K562 (cell line): Measurements from ENCODE around the gene BCL2L15. TPM values are rescaled to one million over a fixed set of nuclear protein-coding genes. Genes with fewer than 3 reads are reported as not detected.

Experiments
- BCOR ChIP-seq: fragments of 450-650 bp; IDR thresholded peaks from 2 replicates; pipeline ENCODE4 v1.6.1; 2016
- CEBPG ChIP-seq, 3 experiments: fragments of 200-800 bp in 1 of 3; sonication (Bioruptor generic) in 1 of 3; sonication (generic) in 1 of 3; formaldehyde crosslinking in 1 of 3; IDR thresholded peaks in 2 of 3; conservative IDR thresholded peaks in 1 of 3; 2 replicates each; pipeline versions ENCODE4 v1.6.1 to v1.8.0; 2016 to 2022; ENCODE audit warnings: missing compliant biosample characterization in 2 of 3, missing genetic modification characterization in 2 of 3, mild to moderate bottlenecking in 1 of 3, missing genetic modification reagents in 1 of 3
- CREB1 ChIP-seq, 2 experiments: sonication (generic) in 1 of 2; formaldehyde crosslinking in 1 of 2; IDR thresholded peaks; 2 replicates each; pipeline versions ENCODE4 v1.6.1 to v1.8.0; 2012 to 2022; ENCODE audit warnings: inconsistent platforms in 1 of 2, mild to moderate bottlenecking in 1 of 2, missing genetic modification reagents in 1 of 2, moderate library complexity in 1 of 2
- E2F3 ChIP-seq: fragments of 250-450 bp; sonication (Bioruptor Pico); IDR thresholded peaks from 2 replicates; pipeline ENCODE4 v1.4.0; 2020; ENCODE audit warnings: mild to moderate bottlenecking
- FOXK1 ChIP-seq: sonication (generic); formaldehyde crosslinking; IDR thresholded peaks from 2 replicates; pipeline ENCODE4 v1.8.0; 2022; ENCODE audit warnings: missing genetic modification reagents, mild to moderate bottlenecking, borderline replicate concordance
- FOXM1 ChIP-seq, 2 experiments: fragments of 450-650 bp in 1 of 2; sonication (generic) in 1 of 2; formaldehyde crosslinking in 1 of 2; IDR thresholded peaks; 2 replicates each; pipeline versions ENCODE4 v1.6.1 to v1.9.0; 2017 to 2022; ENCODE audit warnings: low read depth in 2 of 2, mild to moderate bottlenecking in 2 of 2, missing genetic modification reagents in 1 of 2, moderate library complexity in 1 of 2
- GATA2 ChIP-seq: sonication (generic); formaldehyde crosslinking; IDR thresholded peaks from 2 replicates; pipeline ENCODE4 v1.4.0; 2020; ENCODE audit warnings: mild to moderate bottlenecking, missing genetic modification reagents
- GTF2E2 ChIP-seq: fragments of 200-800 bp; sonication (Bioruptor generic); IDR thresholded peaks from 2 replicates; pipeline ENCODE4 v1.6.1; 2016; ENCODE audit warnings: missing genetic modification characterization, missing compliant biosample characterization
- HINFP ChIP-seq: fragments of 450-650 bp; conservative IDR thresholded peaks from 2 replicates; pipeline ENCODE4 v1.6.1; 2016; ENCODE audit warnings: missing genetic modification characterization, low read depth, mild to moderate bottlenecking, control low read depth, missing compliant biosample characterization
- ILK ChIP-seq: fragments of 450-650 bp; IDR thresholded peaks from 2 replicates; pipeline ENCODE4 v1.6.1; 2016; ENCODE audit warnings: missing genetic modification characterization, low read depth, mild to moderate bottlenecking, missing compliant biosample characterization, moderate library complexity, borderline replicate concordance
- KLF13 ChIP-seq: fragments of 450-650 bp; IDR thresholded peaks from 2 replicates; pipeline ENCODE4 v1.6.1; 2016; ENCODE audit warnings: missing genetic modification characterization, low read depth, mild to moderate bottlenecking, missing compliant biosample characterization, moderate library complexity, borderline replicate concordance
- MAFK ChIP-seq: IDR thresholded peaks from 2 replicates; pipeline ENCODE4 v1.6.1; 2011; ENCODE audit warnings: low read length, improper control_type of control experiment
- ZBTB11 ChIP-seq, 3 experiments: fragments of 200-800 bp in 1 of 3; fragments of 250-450 bp in 1 of 3; fragments of 450-650 bp in 1 of 3; sonication (Bioruptor Pico) in 1 of 3; sonication (Bioruptor generic) in 1 of 3; formaldehyde crosslinking in 1 of 3; IDR thresholded peaks; 2 replicates each; pipeline versions ENCODE4 v1.6.1 to v1.8.0; 2016 to 2022; ENCODE audit warnings: mild to moderate bottlenecking in 2 of 3, missing genetic modification characterization in 2 of 3, missing compliant biosample characterization in 1 of 3, moderate library complexity in 1 of 3
- ZNF197 ChIP-seq: fragments of 200-800 bp; sonication (Bioruptor generic); IDR thresholded peaks from 2 replicates; pipeline ENCODE4 v1.6.1; 2016; ENCODE audit warnings: low read depth, missing genetic modification characterization, missing compliant biosample characterization
- ZNF41 ChIP-seq: fragments of 250-450 bp; sonication (Bioruptor Pico); conservative IDR thresholded peaks from 2 replicates; pipeline ENCODE4 v1.4.0; 2020; ENCODE audit warnings: mild to moderate bottlenecking
- ZNF707 ChIP-seq: fragments of 250-450 bp; sonication (Bioruptor Pico); conservative IDR thresholded peaks from 2 replicates; pipeline ENCODE4 v1.8.0; 2022; ENCODE audit warnings: inconsistent platforms, mild to moderate bottlenecking, moderate library complexity
- ZNF79 ChIP-seq: fragments of 250-450 bp; sonication (Bioruptor Pico); IDR thresholded peaks from 2 replicates; pipeline ENCODE4 v1.4.0; 2020; ENCODE audit warnings: low read depth, mild to moderate bottlenecking, moderate library complexity
- polyA plus RNA-seq, 8 experiments: library from polyadenylated mRNA; depleted of rRNA in 4 of 8; stranded (reverse) in 5 of 8; unstranded in 3 of 8; fragments of >200 nt; fragmentation: Nextera tagmentation in 2 of 8; fragmentation: Illumina TruSeq in 1 of 8; extraction: Ambion mirVana in 2 of 8; extraction: Trizol in 1 of 8; gene quantifications; 2 replicates each; pipeline versions ENCODE4 v1.2.1 to v1.2.3, GENCODE V29; 2011 to 2014; ENCODE audit warnings: inconsistent platforms in 1 of 8, missing spikeins in 1 of 8
- total RNA-seq, 7 experiments: library from RNA; depleted of rRNA in 6 of 7; stranded (reverse); fragments of >200 nt in 6 of 7; fragmentation: Illumina TruSeq in 2 of 7; extraction: Trizol in 2 of 7; gene quantifications; 2 replicates each; pipeline versions ENCODE4 v1.2.1 to v1.2.3, GENCODE V29; 2011 to 2021; ENCODE audit warnings: low replicate concordance in 1 of 7
- TF ChIP-seq, protein P1 (sequence below): fragments of 250-450 bp; sonication (Bioruptor Pico); IDR thresholded peaks from 2 replicates; pipeline ENCODE4 v1.8.0; 2022; ENCODE audit warnings: inconsistent platforms

Gene BCL2L15
- total and polyA plus RNA-seq, 9 of the 15 experiments (the other 6 are each of a cell fraction or from before 2014, with no cell fraction given), result 0.06 to 0.42 (median 0.28) TPM; not detected in 1

DNA sequence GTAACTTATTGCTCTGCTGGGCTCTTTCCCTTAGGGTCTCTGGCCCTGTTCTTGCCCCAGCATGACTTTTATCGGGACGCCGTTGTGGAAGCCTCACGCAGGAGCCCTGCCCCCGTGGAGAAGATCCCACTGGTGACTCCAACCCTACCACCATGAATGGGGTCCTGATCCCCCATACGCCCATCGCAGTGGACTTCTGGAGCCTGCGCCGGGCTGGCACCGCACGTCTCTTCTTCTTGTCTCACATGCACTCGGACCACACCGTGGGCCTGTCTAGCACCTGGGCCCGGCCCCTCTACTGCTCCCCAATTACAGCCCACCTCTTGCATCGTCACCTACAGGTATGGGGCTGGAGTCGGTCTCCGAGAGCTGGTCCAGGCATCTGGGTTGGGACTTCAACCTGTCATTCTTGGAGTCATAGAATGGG is 18.1 kb upstream of the BCL2L15 start (continued):
- no peak for TF ChIP-seq ZNF79 (CRISPR knock-in tag)
- no peak for TF ChIP-seq ZNF707 (CRISPR knock-in tag)
- TF ChIP-seq, protein P1, sequence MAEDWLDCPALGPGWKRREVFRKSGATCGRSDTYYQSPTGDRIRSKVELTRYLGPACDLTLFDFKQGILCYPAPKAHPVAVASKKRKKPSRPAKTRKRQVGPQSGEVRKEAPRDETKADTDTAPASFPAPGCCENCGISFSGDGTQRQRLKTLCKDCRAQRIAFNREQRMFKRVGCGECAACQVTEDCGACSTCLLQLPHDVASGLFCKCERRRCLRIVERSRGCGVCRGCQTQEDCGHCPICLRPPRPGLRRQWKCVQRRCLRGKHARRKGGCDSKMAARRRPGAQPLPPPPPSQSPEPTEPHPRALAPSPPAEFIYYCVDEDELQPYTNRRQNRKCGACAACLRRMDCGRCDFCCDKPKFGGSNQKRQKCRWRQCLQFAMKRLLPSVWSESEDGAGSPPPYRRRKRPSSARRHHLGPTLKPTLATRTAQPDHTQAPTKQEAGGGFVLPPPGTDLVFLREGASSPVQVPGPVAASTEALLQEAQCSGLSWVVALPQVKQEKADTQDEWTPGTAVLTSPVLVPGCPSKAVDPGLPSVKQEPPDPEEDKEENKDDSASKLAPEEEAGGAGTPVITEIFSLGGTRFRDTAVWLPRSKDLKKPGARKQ (CRISPR knock-in tag), result no peak
- TF ChIP-seq ILK (tag), result no peak
- TF ChIP-seq BCOR, result 0 out of 2 replicates have a peak, but pooled peaks have one; percentile 1
- no peak for TF ChIP-seq ZNF197 (CRISPR knock-in tag)
- no peak for TF ChIP-seq FOXM1 (IDR thresholded peaks at IDR 0.05; ENCODE audit: low read depth)
- TF ChIP-seq FOXM1 (CRISPR knock-in tag; IDR thresholded peaks at IDR 0.05; ENCODE audit: low read depth), result no peak
- no peak for TF ChIP-seq CEBPG (CRISPR knock-in tag; IDR thresholded peaks at IDR 0.05)
- no peak for TF ChIP-seq CEBPG (tag; conservative IDR thresholded peaks at IDR 0.05 in 1 of 2, IDR thresholded peaks at IDR 0.05 in 1 of 2)
- TF ChIP-seq HINFP (tag), result 0 out of 2 replicates have a peak, but pooled peaks have one; percentile 49
- no peak; the same call in 1 of the 2 replicates for TF ChIP-seq GATA2 (CRISPR knock-in tag)
- TF ChIP-seq ZNF41 (CRISPR knock-in tag), result no peak
- TF ChIP-seq E2F3, result no peak
- TF ChIP-seq ZBTB11 (CRISPR knock-in tag; IDR thresholded peaks at IDR 0.05), result peak in 1 of 3 experiments; percentile 27; a peak in 1 of 6 replicates
- TF ChIP-seq GTF2E2 (tag), result no peak
- TF ChIP-seq CREB1 (IDR thresholded peaks at IDR 0.05), result no peak; the same call in 1 of the 2 replicates
- TF ChIP-seq CREB1 (CRISPR knock-in tag; IDR thresholded peaks at IDR 0.05), result no peak
- 0 out of 2 replicates have a peak, but pooled peaks have one; percentile 18 for TF ChIP-seq KLF13 (tag)
- no peak; the same call in 1 of the 2 replicates for TF ChIP-seq FOXK1 (CRISPR knock-in tag)
- TF ChIP-seq MAFK, result no peak
